HG03520 (cell line): ENCODE measurements around the gene RBM12.

Source experiments
- ATAC-seq: cut with Tn5 transposase; IDR thresholded peaks from one replicate; pipeline ENCODE4 v1.9.1; 2021; ENCODE audit warnings: mild to moderate bottlenecking, moderate library complexity; ENCODE audit not compliant: unreplicated experiment

The RBM12 gene

DNA sequence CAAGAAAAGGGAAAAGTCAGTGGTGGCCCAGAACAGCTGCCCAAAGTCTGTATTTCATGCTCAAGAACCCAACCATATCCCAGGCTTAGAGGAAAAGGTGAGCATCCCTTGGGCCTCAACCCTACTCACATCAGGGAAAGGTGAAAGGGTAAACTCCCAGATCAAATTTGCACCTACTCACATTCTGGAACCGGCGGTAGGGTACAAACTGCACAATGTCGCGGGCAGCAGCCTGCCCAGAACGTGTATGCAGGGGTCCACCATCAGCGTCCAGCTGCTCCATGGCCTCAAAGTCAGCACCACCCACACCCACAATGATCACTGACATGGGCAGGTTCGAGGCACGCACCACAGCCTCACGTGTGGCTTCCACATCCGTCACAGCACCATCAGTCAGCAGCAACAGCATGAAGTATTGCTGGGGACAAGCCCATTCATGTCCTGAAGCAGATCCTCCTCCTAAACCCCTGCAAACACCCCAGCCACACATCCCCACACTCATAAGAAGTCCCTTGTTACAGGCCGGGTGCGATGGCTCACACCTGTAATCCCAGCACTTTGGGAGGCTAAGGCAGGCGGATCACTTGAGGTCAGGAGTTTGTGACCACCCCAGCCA, 38.2 kb downstream of the RBM12 start:
- ATAC-seq = no peak

DNA sequence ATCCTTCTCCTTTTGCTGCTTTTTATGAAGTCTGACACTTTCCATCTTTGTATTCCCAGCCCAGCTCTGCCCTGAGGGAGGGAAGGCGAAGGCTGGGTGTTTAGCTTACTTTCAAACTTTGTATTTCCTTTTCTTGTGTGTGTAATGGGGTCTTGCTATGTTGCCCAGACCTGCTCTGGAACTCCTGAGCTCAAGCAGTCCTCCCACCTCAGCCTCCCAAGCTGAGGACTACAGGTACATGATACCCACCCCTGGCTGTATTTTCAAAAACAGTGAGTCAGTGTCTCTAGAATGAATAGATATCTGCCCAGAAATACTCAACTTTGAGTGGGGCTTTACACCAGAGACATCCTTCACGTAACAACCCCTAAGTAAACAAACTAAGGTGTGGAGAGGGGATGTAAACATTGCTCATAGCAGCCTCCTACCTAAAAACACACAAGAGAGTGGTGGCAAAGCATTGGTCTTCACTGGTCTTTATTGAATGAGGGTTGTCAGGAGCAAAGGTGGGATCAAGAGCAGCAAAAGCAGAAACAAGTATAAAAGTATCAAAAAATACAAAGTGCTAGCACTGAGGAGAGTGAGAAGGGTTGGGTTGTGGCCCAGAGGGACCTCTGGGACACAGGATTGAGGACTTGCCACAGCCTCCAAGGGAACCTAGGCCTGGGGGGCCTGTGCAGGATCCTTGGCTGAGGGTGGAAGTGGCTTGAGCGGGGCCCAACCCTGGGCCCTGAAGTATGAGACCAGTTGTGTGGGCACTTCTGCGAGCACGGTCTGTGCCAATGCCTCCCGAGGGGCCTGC, 38.9 kb downstream of the RBM12 start:
- ATAC-seq = no peak

DNA sequence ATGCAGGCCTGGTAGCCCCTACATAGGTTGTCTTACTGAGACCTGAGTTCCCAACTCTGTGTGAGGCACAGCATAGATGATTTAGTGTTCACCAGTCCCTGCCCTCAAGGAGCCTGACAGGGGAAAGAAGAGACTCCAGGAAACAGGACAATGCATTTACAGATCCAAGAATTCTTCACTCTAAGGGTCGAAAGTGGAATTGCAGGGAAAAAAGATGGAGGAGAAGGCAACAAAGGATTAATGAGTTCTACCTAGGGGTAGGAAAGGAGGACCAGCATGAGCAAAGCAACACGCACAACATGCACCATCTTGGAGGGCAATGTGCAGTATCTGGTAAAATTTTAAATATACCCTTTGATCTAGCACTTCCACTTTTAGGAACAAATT, 43.1 kb downstream of the RBM12 start:
- ATAC-seq = no peak

DNA sequence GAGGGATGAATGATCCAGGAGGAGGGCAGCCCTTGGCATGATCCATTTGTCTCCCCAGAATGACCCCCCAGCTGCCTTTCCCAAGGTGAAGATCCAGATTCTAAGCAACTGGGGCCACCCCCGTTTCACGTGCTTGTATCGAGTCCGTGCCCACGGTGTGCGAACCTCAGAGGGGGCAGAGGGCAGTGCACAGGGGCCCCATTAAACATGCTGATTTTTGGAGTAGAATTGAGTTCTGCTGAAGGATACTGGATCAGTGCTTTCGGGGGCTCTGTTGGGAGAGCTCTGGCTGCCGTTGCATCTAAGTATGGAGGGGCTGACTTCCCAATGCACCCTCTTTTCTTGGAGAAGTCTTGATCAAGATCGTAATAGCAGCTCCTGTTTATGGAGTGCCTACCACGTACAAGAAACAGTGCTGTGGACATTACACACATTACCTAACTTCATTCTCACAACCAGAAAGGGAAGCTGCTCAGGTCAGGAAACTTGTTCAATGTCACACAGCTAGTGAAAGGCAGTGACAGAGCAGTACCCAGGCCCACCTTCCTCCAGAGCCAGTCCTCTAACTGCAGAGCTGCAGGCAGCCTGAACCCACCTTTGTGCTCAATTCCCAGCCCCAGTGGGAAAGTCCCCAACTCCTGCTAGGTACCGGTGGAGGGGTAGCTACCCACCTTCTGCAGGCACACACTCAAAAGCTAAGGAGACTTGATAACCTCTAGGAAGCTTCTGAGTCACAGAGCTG, 43.7 kb downstream of the RBM12 start:
- no peak for ATAC-seq

DNA sequence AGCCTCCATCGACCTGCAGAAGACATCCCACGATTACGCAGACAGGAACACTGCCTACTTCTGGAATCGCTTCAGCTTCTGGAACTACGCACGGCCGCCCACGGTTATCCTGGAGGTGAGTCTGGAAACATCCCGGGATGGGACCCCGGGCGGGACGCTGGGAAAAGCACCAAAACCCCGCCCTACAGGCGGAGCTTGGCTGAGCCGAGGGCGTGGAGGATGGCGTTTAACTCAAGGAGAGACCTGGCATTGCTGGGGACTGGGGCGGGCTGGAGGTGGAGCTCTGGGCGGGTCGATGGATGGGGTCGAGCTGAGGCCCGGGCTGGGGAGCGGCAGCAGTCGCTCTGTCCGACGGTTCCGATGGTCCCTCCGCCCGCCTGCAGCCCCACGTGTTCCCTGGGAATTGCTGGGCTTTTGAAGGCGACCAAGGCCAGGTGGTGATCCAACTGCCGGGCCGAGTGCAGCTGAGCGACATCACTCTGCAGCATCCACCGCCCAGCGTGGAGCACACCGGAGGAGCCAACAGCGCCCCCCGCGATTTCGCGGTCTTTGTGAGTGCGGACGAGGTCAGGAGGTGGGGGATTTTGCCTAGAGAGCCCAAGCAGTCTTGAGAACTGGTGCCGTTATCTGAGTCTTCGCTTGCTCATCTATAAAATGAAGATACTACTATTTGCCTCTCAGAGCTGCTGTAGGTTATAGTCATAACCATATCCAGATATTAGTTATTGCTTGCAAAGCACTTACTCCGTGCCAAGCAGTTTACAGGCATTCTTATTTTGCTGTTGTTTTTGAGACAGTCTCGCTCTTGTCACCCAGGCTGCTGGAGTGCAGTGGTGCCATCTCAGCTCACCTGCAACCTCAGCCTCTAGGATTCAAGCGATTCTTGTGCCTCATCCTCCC, 45.3 kb downstream of the RBM12 start:
- ATAC-seq = no peak

DNA sequence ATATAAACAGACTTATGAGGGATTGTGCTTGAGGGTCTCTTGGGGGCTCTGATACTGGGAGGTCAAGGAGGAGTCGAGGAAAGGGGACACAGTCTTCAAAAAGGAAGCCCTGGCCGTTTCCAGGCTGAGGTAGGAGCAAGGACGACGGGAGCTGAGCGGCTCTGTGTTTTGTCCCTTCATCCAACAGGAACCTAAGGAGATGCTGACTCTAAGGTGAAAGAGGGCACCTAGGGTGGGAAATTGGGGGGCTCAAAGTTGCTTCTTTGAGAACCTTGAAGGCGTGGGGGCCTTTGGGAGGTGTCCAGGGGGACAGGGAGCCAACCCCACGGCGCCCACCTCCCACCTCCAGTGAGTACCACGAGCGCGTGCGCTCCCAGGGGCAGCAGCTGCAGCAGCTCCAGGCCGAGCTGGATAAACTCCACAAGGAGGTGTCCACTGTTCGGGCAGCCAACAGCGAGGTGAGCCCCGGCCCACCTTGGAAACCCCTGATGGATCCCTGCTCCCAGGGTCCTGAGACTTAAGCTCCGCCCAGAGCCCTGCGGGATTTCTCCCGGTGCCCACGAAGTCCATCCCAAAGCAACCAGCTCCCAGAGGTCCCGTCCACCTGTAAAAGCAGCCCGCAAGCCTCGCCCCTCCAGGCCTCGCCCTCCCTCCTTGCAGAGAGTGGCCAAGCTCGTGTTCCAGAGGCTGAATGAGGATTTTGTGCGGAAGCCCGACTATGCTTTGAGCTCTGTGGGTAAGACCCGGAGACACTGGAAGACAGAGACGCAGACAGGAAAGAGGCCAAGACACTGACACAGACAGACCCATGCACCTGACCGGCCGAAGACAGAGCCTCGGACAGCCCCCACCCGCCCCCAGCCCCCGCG, 46.2 kb downstream of the RBM12 start:
- no peak for ATAC-seq

DNA sequence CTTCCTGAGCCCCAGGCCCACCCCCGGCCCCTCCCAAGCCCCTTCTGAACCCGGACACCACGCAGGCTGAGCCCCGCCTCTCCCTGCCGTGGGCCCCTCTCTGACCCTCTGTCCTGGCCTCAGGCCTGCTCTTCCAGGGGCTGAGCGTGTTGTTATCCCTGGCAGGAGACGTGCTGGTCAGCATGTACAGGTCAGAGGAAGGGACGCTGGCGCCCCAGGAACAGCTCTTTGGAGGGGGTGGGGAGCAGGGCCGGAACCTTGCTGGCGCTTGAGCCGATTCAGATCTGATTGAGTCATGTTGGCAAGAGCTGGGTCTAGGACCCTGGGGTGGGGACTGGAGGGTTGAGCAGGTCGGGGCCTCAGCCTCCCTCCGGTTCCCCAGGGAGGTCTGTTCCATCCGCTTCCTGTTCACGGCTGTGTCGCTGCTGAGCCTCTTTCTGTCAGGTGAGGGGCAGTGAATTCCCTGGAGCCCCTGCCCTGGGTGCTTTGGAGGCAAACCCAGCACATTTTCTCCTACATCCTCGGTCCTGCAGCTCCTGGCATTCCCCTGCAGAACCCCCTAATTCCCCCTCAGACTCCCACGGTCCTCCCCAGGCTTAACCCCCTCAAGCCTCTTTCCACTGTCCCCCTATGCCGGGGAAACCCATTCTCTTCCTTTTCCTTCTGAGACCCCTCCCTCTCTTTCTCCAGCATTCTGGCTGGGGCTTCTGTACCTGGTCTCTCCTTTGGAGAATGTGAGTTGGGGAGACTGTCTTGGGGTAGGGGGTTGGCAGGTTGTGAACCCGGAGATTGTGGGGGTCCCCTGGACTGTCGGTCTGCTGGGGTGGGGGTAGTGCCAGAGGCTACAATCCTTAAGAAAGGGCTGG, 47.1 kb downstream of the RBM12 start:
- ATAC-seq = no peak

DNA sequence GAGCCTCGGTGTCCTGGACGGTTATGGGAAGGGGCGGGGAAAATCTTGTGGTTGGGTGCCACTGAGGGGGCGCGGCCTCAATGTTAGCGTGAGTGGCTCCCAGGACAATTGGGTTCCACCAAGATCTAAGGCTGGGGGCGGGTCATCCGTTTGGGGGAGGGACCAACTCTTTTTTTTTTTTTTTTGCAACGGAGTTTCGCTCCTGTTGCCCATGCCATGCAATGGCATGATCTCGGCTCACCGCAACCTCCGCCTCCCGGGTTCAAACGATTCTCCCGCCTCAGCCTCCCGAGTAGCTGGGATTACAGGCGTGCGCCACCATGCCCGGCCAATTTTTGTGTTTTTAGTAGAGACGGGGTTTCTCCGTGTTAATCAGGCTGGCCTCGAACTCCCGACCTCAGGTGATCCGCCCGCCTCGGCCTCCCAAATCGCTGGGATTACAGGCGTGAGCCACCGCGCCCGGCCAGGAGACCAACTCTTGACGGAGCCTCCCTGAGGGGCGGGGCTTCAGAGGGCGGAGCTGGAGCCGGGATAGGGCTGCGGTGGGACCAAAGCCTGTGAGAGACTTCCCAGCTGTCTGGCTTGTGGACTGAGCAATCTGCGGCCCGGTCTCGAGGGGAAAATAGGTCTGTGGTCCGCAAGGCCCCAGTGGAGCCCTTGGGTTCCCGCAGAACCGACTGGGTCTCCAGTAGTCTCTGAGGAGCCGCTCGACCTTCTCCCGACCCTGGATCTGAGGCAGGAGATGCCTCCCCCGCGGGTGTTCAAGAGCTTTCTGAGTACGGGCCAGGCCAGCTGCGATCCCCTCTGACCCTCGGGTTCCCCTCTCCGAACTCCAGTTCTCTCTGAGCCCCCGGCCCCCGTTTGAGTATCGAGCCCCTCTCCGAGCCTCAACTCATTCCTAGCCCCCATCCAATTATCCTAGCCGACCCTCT, 48.0 kb downstream of the RBM12 start:
- ATAC-seq = no peak

DNA sequence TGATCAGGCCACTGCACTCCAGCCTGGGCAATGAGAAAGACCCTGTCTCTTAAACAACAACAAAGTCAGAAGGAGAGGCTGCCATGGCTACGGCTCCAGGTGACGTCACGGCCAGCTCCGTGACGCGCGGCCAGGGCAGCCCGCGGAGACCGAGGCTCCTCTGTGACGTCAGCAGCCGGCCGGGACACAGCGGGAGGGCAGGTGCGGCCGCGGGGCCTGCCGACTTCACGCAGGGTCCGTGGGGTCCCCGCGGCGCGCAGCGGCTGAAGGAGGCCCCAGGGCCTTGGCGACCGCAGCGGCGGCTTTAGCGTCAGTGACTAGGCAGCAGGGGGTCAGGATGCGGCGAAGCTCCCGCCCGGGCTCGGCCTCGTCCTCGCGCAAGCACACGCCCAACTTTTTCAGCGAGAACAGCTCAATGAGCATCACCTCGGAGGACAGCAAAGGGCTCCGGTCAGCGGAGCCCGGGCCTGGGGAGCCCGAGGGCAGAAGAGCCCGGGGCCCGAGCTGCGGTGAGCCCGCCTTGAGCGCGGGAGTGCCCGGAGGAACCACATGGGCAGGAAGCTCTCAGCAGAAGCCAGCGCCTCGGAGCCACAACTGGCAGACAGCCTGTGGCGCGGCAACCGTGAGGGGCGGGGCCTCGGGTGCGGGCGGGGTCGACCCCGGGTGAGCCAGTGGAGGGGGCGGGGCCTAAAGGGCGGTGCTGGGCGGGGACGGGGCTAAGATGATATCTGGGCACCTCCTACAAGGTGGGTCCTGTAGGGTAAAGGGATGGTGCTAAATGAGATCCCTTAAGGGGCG, 48.8 kb downstream of the RBM12 start, which contains the start of gene SPAG4:
Gene SPAG4 (plus strand): TSS at position 163 of the 798 bp plus-strand sequence. CDS start 175 bp downstream, at position 338.
- peak; percentile 74 for ATAC-seq

DNA sequence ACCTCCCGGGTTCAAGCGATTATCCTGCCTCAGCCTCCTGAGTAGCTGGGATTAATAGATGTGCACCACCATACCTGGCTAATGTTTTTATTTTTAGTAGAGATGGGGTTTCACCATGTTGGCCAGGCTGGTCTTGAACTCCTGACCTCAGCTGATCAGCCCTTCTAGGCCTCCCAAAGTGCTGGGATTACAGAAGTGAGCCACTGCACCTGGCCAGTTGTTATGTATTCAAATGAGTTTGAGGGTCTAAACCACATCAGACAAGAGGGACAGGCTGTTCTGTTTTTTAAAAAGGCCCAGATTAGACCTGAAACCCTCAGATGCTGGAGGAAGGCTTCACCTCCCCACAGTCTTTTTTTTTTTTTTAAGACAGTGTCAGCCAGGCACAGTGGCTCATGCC, 53.2 kb downstream of the RBM12 start:
- no peak for ATAC-seq

DNA sequence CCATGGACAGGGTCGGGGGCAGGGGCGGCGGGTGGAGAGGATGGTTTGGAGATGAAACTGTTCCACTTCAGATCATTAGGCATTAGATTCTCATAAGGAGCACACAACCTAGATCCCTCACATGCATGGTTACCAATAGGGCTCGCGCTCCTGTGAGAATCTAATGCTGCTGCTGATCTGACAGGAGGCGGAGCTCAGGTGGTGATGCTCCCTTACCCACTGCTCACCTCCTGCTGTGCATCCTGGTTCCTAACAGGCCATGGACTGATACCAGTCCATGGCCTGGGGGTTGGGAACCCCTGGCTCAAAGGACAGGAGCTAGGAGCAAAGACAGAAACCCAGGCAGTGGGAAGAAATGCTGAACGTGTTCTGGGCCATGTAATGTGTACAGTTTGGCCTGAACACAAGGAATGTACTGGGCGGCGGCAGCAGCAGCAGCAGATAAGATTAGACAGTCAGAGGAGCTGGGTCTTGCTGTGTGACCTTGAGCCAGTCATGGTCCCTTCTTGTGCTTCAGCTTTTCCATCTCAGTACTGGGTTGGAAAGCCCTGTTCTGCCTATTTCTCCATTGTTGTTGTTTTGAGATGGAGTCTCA, 53.8 kb downstream of the RBM12 start:
- no peak for ATAC-seq

DNA sequence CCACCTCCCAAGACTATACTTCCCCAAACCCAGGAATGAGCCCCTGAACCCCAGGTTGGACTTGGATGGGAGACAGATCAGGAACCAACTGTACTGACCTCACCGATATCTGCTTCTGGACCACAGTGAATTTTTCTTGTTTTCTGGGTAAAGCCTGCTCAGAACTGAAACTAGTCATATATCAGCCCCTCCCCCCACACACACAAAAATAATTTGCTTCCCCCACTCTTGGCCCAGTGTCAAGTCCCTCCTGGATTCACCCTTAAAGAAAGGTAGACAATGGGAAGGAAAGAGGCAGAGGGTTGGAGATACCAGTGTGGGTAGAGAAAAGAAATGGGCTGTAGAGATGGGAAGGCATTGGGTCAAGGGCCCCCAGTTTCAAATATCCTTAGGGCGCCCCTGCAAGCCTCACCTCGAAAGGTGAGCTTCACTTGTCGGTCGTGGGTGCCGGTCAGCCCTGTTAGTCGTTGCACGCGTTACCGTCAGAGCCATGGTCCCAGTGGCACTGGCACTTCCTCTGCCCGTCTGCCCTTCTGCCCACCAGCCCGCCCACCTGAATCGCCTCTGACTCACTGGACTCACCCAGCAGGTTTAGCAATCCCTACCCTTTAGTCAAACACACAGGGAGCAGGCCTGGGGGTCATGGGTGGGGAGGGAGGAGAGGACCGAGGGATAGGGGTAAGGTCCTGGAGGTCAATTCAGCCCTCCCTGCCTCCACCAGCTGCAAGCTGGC, 57.5 kb downstream of the RBM12 start:
- ATAC-seq = no peak

DNA sequence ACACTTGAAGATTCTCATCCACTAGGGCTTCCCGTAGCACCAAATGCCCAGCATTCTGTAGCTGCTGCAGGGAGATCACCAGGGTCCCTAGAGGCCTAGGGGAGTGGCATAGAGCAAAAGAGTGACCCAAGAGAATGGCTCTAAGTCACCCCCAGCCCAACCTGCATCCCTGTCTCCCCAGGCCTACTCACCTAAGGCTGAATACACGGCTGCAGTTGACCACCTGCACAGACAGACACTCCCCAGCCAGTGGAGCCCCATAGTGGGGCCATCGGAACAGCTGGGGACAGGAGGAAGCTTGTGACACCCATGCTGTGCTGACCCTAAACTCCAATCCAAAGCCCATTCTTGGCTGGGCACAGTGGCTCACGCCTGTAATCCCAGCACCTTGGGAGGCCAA, 58.6 kb downstream of the RBM12 start:
- ATAC-seq = no peak

DNA sequence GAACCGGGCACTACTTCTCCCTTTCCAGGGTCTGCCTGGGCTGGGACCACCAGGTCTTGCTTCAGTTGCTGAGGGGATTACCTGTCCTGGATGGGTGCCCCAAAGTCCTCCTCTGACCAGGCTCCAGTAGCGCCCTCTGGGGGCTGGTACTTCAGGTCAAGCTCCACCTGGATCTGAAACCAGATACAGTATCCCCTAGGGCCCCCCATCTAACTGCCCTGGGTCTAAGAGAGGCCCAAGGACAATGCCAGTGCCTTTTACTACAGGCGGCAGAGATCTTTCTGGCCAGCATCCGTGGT, 60.3 kb downstream of the RBM12 start:
- ATAC-seq = no peak

DNA sequence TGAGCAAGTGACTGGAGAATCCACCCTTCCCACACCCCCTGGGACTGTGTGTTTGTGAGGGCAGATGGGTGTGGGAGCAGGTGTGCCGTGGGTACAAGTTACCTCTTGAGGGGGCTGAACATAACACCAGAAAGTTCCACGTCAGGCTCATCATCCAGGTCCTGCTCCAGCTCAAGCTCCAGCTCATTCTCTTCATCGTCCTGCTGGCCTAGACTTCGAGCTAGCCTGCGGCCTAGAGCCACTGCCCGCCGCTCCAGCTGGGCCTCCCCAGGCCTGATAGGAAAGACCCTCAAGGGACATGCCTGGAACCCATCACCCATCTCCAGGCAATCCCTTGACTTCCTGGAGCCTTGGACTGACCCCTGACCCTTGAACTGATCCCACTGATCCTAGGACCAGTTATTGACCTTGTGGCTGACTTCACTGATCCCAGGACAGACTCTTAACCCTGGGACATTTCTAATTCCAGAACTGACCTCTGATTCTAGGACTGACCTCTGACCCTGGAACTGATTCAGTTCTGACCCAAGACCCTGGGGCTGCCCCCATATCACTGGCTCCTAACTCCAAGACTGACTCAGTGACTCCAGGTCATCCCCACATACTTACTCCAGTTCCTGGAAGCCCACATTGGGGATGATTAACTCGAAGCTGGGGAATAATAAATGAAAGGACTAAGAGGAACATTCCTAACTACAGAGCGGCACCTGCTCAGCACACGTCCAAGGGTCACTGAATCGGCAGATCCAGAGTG, 60.8 kb downstream of the RBM12 start:
- no peak for ATAC-seq
